Heart right ventricle (tissue), 16 donors: ENCODE measurements around the gene CASR. TPM values are rescaled to one million over a fixed set of nuclear protein-coding genes. Genes with fewer than 3 reads are reported as not detected.

Experiments used
- ATAC-seq, 8 donors: fragments of 200-7000 bp; cut with Tn5 transposase; one replicate each; pipeline ENCODE4 v1.9.1; 2020; ENCODE audit warnings: mild to moderate bottlenecking in 8 of 8, moderate library complexity in 8 of 8, moderate number of reproducible peaks in 1 of 8
- DNase-seq, 2 donors: peaks; one replicate each; pipeline ENCODE4 v3.0.0-alpha.2; 2020
- H3K27ac ChIP-seq, 10 donors: fragments of 200-600 bp; sonication (generic) in 2 of 10; one replicate each; pipeline versions ENCODE4 v1.5.0 to v1.8.0; 2020 to 2022; ENCODE audit warnings: mild to moderate bottlenecking in 3 of 10
- H3K27me3 ChIP-seq, 7 donors: fragments of 200-600 bp; one replicate each; pipeline ENCODE4 v1.8.0; 2021 to 2022; ENCODE audit warnings: mild to moderate bottlenecking in 2 of 7
- H3K36me3 ChIP-seq, 9 donors: fragments of 200-600 bp; sonication (generic) in 1 of 9; one replicate each; pipeline versions ENCODE4 v1.5.0 to v1.8.0; 2020 to 2022; ENCODE audit warnings: mild to moderate bottlenecking in 2 of 9
- H3K4me1 ChIP-seq, 9 donors: fragments of 200-600 bp; sonication (generic) in 1 of 9; one replicate each; pipeline versions ENCODE4 v1.5.0 to v1.8.0; 2020 to 2022; ENCODE audit warnings: mild to moderate bottlenecking in 4 of 9
- H3K4me3 ChIP-seq, 10 donors: fragments of 200-600 bp; sonication (generic) in 2 of 10; one replicate each; pipeline versions ENCODE4 v1.5.0 to v1.8.0; 2020 to 2022; ENCODE audit warnings: mild to moderate bottlenecking in 7 of 10, moderate library complexity in 2 of 10
- H3K9me3 ChIP-seq, 11 donors: fragments of 200-600 bp in 10 of 11; sonication (generic) in 2 of 11; one replicate each; pipeline versions ENCODE4 v1.5.0 to v1.8.0; 2013 to 2022; ENCODE audit warnings: mild to moderate bottlenecking in 2 of 11, control low read depth in 1 of 11, moderate library complexity in 1 of 11
- CTCF ChIP-seq, 9 donors: fragments of 200-600 bp; sonication (generic) in 2 of 9; IDR thresholded peaks; one replicate each; pipeline versions ENCODE4 v1.5.0 to v1.8.0; 2021 to 2022; ENCODE audit warnings: antibody characterized with exemption in 9 of 9, mild to moderate bottlenecking in 5 of 9, moderate library complexity in 1 of 9
- WGBS, 2 donors: extraction: QIAGEN DNeasy Blood & Tissue Kit; methylation state at CpG; one replicate each; pipeline ENCODE4 v1.1.7; 2013; ENCODE audit warnings: inconsistent platforms in 1 of 2; 5-methylcytosine and 5-hydroxymethylcytosine counted together
- intact Hi-C, 10 donors: fragments of 100-400 bp; cut with DNase I; formaldehyde crosslinking; loops; one replicate each; pipeline versions ENCODE4 v1.11.1 to v1.14.2; 2022
- polyA plus RNA-seq, 2 donors: library from polyadenylated mRNA; stranded (reverse); fragments of 200-250 nt; gene quantifications; one replicate each; pipeline ENCODE4 v1.2.3, GENCODE V29; 2013
- total RNA-seq, 10 donors: library from RNA; stranded (reverse); fragmentation: NEBNext Ultra II Directional in 3 of 10; extraction: Animal tissue kit (Norgen Biotek cat#: 25700) in 3 of 10; gene quantifications; one replicate each; pipeline versions ENCODE4 v1.2.1 to v1.2.4, GENCODE V29; 2021 to 2023
- donor health status: Arrhythmogenic right ventricular cardiomyopathy.
- donor health status: ischemic (EF 13 %, LVEDD 7.1; RV severe dilation, severe dysfunction).
- donor health status: healthy with polysubstance abuse.
- donor health status: DM: no; HTN: yes; CAD: no.
- donor health status: DM: no; HTN: no; CAD: no.
- donor health status: ischemic (EF 25% LVEDD 6.9; RV normal size, moderate dysfunction).
- donor health status: ischemic (EF 25% LVEDD 5.7; RV mildly dilated, moderate dysfunction).
- donor health status: healthy.
- donor health status: DM: yes; HTN: yes; CAD: no.
- donor health status: Ischemic cardiomyopathy.
- donor health status: ischemic (EF 35%, LVEDD 5.7; RV mildly dilated, moderate dysfunction).
- donor health status: nonischemic (EF 11% LVEDD 7.7; RV severe dilation, severe dysfunction).
- donor health status: DM: yes; HTN: yes; CAD: no.
- donor health status: PGD.
- donor health status: ischemic (EF 29% LVEDD 5.4; RV normal size, mild dysfunction).
- donor health status: nonischemic (EF 23%, LVEDD 6.1; RV moderate dilation, normal function).

CASR gene
- total and polyA plus RNA-seq, 12 donors: not detected

DNA sequence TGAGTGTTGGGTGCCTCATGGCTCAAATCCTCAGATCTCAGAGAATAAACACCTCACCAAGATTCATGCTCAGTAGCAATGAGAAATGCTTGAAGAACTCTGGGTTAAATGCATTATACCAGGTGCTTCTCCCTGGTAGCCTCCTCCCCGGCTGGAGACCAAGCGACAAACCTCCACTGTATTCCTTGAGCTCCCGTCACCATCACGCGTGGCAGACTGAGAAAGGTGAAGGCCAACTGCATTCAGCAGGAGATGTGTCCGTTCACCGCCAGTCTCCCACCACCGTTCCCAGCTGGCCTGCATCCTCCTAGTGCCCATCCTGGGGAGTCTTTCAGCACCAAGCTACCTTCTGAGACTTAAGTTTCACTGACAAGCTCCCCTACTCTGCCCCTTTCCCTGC, 149.1 kb downstream of the CASR start:
- 89 to 92% methylated on average over 8 of the region's 8 CpGs for WGBS, 2 donors
- DNase-seq: no peak
- Histone ChIP-seq H3K4me3 (no peak overlapping the region), H3K4me1 (no peaks in the 10 kb centered on the region), H3K36me3 (no peaks in the 10 kb centered on the region), H3K9me3 (no peaks in the 10 kb centered on the region), H3K27ac (no peak overlapping the region), H3K27me3 (peaks cover 0 to 15% (median 5%) of the 10 kb centered on the region in 7 donors)
- ATAC-seq: no peak
- TF ChIP-seq CTCF (IDR thresholded peaks at IDR 0.05): no peak
- intact Hi-C loops: no loop called here

Other genes with a start within 250 kb of the CASR start
- under 1 TPM in 4 of 10 donors, not detected in 6; 0.13 to 0.25 (median 0.19) TPM for gene ILDR1, start 161.4 kb upstream of the CASR start, total RNA-seq
- gene ILDR1, start 161.4 kb upstream of the CASR start, polyA plus RNA-seq: not detected
- 10 to 100 TPM in 1 of 10 donors, 1 to 10 TPM in 7, under 1 TPM in 2; 0.64 to 14.7 (median 1.4) TPM for gene CD86, start 128.3 kb upstream of the CASR start, total RNA-seq
- 1 to 10 TPM; 1.1 to 2.3 TPM for gene CD86, start 128.3 kb upstream of the CASR start, polyA plus RNA-seq
- 1 to 10 TPM in 5 of 10 donors, under 1 TPM in 4, not detected in 1; 0.42 to 5.5 (median 1.1) TPM for gene CSTA, start 141.6 kb downstream of the CASR start, total RNA-seq
- 1 to 10 TPM; 2.5 to 4.6 TPM for gene CSTA, start 141.6 kb downstream of the CASR start, polyA plus RNA-seq
- 10 to 100 TPM; 23.8 to 42.3 (median 28.5) TPM for gene MIX23, start 199.6 kb downstream of the CASR start, total RNA-seq
- 10 to 100 TPM; 47.7 to 58.4 TPM for gene MIX23, start 199.6 kb downstream of the CASR start, polyA plus RNA-seq
- gene FAM162A, start 200.5 kb downstream of the CASR start, total RNA-seq: 100 to 1,000 TPM; 111 to 162 (median 131) TPM
- 100 to 1,000 TPM; 176 to 219 TPM for gene FAM162A, start 200.5 kb downstream of the CASR start, polyA plus RNA-seq
- 1 to 10 TPM; 2.1 to 3.9 (median 2.9) TPM for gene WDR5B, start 232.4 kb downstream of the CASR start, total RNA-seq
- 1 to 10 TPM; 1.8 TPM for gene WDR5B, start 232.4 kb downstream of the CASR start, polyA plus RNA-seq